ENCODE measurements around the gene CD276.

The CD276 gene

GRCh38 chr15:73748730-73749129 lies 64.5 kb downstream of the CD276 start:
- peak; percentile 5 for DNase-seq

DNA sequence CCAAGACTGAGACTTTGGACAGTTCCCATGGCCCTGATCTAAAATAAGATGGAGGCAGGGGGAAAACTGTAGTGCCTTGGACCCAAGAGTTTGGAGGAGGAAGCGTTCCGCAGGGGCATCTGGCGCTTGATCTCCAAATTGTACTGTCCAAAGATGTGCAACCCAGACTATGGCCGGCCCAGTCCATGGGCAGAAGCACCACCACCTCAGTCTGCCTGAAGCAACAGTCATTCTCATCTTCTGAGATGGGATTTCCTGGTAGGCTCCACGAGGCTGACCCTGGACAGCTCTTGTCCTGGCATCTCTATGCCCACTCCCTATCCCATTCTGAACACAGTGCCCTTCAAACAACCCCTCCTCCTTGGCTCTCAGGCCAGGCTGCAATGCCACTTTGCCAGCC lies 65.3 kb downstream of the CD276 start:
- no peak for DNase-seq

GRCh38 chr15:73749971-73750370 lies 65.8 kb downstream of the CD276 start:
- no peak for DNase-seq

DNA sequence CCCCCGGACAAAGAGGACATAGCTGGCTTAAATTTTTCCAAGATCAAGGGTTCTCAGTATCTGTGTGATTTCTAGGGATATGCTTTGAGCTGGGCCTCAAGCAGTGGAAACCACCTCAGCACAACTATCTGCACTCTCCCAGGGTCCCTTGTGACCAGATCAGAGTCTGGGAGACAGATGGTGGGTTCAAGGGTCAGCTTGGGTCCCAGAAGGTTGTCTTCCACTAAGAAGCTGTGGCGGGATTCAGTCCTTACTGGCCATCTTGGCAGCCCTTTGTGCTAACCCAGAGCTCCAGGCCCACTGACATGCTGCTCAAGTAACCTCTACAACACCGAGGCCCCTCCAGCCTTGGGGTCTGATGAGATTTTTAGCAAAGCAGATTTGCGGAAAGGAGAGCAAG lies 66.3 kb downstream of the CD276 start:
- DNase-seq, result no peak

- DNase-seq, result no peak
Measured at GRCh38 chr15:73750951-73751350, 66.8 kb downstream of the CD276 start.

GRCh38 chr15:73751511-73751898 lies 67.3 kb downstream of the CD276 start:
- peak; percentile 74 for DNase-seq

- DNase-seq, result no peak
Measured at GRCh38 chr15:73751899-73752805, 68.0 kb downstream of the CD276 start.

- peak; percentile 16 for DNase-seq
Measured at GRCh38 chr15:73752806-73753193, 68.6 kb downstream of the CD276 start.

- no peak for DNase-seq
Measured at GRCh38 chr15:73753250-73754130, 69.3 kb downstream of the CD276 start, which contains the start of gene INSYN1. TSS of gene INSYN1 (minus strand) at chr15:73753351. CDS start at chr15:73751130, 2,221 bp downstream.

DNA sequence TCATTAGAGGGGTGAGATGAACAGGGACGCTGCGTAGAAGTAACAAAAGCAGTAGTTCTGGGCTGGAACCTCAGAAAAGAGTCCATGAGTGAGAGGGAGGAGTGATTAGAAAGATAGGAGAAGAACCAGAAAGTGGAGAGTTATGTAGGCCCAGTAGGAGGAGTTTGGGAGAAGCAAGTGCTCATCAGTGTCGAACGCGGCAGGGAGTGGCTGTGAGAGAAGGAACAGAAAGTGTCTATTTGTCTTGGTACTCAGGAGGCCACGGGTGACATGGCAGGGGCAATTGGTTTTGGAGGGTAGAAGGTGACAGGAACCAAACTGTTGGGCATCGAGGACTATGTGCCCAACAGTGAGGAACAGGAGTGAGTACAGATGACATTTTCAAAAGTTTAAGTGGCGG lies 70.3 kb downstream of the CD276 start:
- no peak for DNase-seq

DNA sequence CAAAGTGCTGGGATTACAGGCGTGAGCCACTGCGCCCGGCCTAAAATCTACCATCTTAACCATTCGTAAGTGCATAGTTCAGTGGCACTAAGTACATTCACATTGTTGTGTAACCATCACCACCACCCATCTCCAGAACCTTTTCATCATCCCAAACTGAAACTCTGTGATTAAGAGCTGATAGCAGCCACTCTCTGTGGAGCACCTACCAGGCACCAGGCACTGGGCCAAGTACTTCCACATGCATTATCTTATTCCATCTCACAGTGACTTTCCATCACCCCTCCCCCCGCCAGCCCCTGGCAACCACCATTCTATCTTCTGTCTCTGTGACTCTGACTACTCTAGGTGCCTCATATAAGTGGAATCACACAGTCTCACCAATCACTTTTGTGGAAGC lies 71.3 kb downstream of the CD276 start:
- DNase-seq, result peak; percentile 44

- no peak for DNase-seq
Measured at GRCh38 chr15:73755946-73756345, 71.8 kb downstream of the CD276 start.

- no peak for DNase-seq
Measured at GRCh38 chr15:73756390-73756789, 72.2 kb downstream of the CD276 start.

GRCh38 chr15:73756947-73757513 lies 72.8 kb downstream of the CD276 start:
- DNase-seq, result no peak

GRCh38 chr15:73757571-73757970 lies 73.4 kb downstream of the CD276 start:
- DNase-seq, result no peak

- DNase-seq, result no peak
Measured at GRCh38 chr15:73758461-73758860, 74.3 kb downstream of the CD276 start.

DNA sequence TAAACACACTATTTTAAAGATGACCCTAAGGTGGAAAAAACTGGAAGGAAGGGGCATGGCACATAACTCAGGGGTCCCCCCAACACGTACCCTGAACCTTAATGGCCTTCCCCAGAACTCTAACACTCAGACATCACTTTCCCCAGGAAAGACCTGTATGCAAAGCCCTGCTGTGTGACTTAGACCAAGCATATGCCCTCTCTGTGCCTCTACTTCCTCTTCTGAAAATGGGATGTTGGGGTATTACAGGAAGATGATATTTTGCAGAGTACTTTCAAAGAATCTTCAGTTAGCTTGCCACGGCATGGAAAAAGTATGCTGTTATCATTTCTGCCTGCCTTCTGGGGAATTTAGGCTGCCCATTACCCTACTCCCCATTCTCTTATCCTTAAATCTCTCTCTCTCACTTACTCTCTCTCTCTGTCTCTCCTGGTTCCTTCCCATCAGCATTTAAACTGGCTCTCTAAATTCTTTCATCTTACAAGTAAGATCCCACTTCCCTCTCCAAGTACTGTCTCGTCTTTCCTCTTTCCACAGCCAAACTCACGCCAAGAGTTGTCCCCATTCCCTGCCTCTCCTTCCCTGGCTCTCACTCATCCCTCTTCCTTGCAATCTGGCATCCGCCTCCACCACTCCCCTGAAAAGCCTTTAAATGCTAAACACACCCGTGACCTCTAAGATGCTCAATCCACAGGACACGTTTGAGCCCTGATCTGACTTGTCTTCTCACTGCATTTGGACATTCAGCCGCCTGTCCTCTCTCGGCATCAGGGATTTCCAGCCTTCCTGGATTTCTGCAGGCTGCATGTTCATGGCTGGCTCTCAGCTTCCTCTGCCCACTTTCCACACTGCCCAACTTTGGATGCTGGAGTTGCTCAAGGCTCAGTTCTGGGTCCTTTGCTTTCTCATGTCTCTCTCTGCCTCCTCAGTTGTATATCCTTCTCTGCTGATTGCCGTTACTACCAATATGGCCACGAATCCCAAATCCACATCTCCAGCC lies 76.4 kb downstream of the CD276 start:
- no peak for DNase-seq

DNA sequence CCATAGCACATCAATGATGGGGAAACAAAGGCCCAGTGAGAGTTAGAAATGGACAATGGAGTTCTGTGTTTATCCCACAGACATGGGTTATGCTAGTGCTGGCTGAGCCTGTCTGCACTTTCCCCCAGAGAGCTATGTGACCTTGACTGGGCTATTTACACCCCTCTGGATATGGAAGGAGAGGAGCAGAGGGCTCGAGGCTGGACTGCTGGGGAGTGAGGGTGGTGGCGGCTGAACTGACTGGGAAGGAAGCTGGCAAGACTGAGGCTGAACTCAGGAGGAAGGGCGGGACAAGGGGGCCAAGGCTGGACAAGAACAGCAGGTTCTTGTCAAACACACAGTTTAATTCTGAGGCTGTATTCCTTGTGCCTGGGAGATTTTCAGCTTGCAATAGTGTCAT lies 79.7 kb downstream of the CD276 start:
- DNase-seq, result no peak

All from NCI-H2171 treated with DMSO at 0.1 percent for 48 hours (cell line).